ENCODE measurements around the gene CDH12. TPM values are rescaled to one million over a fixed set of nuclear protein-coding genes. Genes with fewer than 3 reads are reported as not detected.

The CDH12 gene
- total RNA-seq, 1 donor from 2014 or later, result not detected

- H3K27ac Mint-ChIP-seq (ENCODE audit: unreplicated experiment), result no peak overlapping the region
- H3K9me3 Mint-ChIP-seq (ENCODE audit: unreplicated experiment), result no peaks in the 10 kb centered on the region
- Histone ChIP-seq H2AFZ (ENCODE audit: low read depth, low read length) (no peak overlapping the region), H3K4me2 (ENCODE audit: low read length) (no peak overlapping the region), H4K20me1 (ENCODE audit: insufficient read depth, low read length) (no peaks in the 10 kb centered on the region), H3K9ac (ENCODE audit: low read length) (no peak overlapping the region), H3K79me2 (ENCODE audit: insufficient read depth, low read length) (no peaks in the 10 kb centered on the region), H3K9me3 (ENCODE audit: insufficient read depth, low read depth, low read length) (no peaks in the 10 kb centered on the region), H3K27ac (ENCODE audit: low read depth, low read length) (no peak overlapping the region), H3K4me3 (ENCODE audit: insufficient read depth, low read depth, low read length) (no peak overlapping the region), H3K4me1 (ENCODE audit: insufficient read depth, low read length) (no peaks in the 10 kb centered on the region), H3K36me3 (ENCODE audit: insufficient read depth, low read length) (no peaks in the 10 kb centered on the region), H3K27me3 (ENCODE audit: insufficient read depth, low read length) (no peaks in the 10 kb centered on the region)
- DNase-seq (ENCODE audit: low read depth) (no peak), FAIRE-seq (no peak)
- H3K4me1 Mint-ChIP-seq (ENCODE audit: low read depth, unreplicated experiment), result no peaks in the 10 kb centered on the region
- H3K4me3 Mint-ChIP-seq (ENCODE audit: unreplicated experiment), result no peak overlapping the region
- peaks cover 3% of the 10 kb centered on the region for H3K27me3 Mint-ChIP-seq (ENCODE audit: low read depth, unreplicated experiment)
- no peaks in the 10 kb centered on the region for H3K36me3 Mint-ChIP-seq (ENCODE audit: low read depth, unreplicated experiment)
- TF ChIP-seq EZH2 (IDR thresholded peaks at IDR 0.05; ENCODE audit: insufficient read depth, low read length), result no peak
- TF ChIP-seq CTCF (IDR thresholded peaks at IDR 0.05; ENCODE audit: insufficient read depth, low read depth, low read length), result no peak
Measured at GRCh38 chr5:21826884-21827283, 1026.3 kb downstream of the CDH12 start.

- H3K9me3 ChIP-seq (ENCODE audit: insufficient read depth, low read depth, low read length), result no peaks in the 10 kb centered on the region
- H3K4me1 ChIP-seq (ENCODE audit: insufficient read depth, low read length), result no peaks in the 10 kb centered on the region
- H3K4me3 ChIP-seq (ENCODE audit: insufficient read depth, low read depth, low read length), result no peak overlapping the region
- no peak overlapping the region for H3K27ac ChIP-seq (ENCODE audit: low read depth, low read length)
- H3K4me2 ChIP-seq (ENCODE audit: low read length), result peak overlapping the region; percentile 1
- H3K4me1 Mint-ChIP-seq (ENCODE audit: low read depth, unreplicated experiment), result no peaks in the 10 kb centered on the region
- no peaks in the 10 kb centered on the region for H3K79me2 ChIP-seq (ENCODE audit: insufficient read depth, low read length)
- no peak overlapping the region for H2AFZ ChIP-seq (ENCODE audit: low read depth, low read length)
- H3K27me3 Mint-ChIP-seq (ENCODE audit: low read depth, unreplicated experiment), result peaks cover 3% of the 10 kb centered on the region
- DNase-seq (ENCODE audit: low read depth), result no peak
- H3K27ac Mint-ChIP-seq (ENCODE audit: unreplicated experiment), result no peak overlapping the region
- TF ChIP-seq EZH2 (IDR thresholded peaks at IDR 0.05; ENCODE audit: insufficient read depth, low read length) (no peak), CTCF (IDR thresholded peaks at IDR 0.05; ENCODE audit: insufficient read depth, low read depth, low read length) (no peak)
- no peak overlapping the region for H3K4me3 Mint-ChIP-seq (ENCODE audit: unreplicated experiment)
- H4K20me1 ChIP-seq (ENCODE audit: insufficient read depth, low read length), result no peaks in the 10 kb centered on the region
- no peaks in the 10 kb centered on the region for H3K9me3 Mint-ChIP-seq (ENCODE audit: unreplicated experiment)
- H3K36me3 ChIP-seq (ENCODE audit: insufficient read depth, low read length), result no peaks in the 10 kb centered on the region
- no peaks in the 10 kb centered on the region for H3K36me3 Mint-ChIP-seq (ENCODE audit: low read depth, unreplicated experiment)
- H3K9ac ChIP-seq (ENCODE audit: low read length), result no peak overlapping the region
- H3K27me3 ChIP-seq (ENCODE audit: insufficient read depth, low read length), result no peaks in the 10 kb centered on the region
- FAIRE-seq, result no peak
Measured at GRCh38 chr5:21823588-21823987, 1029.6 kb downstream of the CDH12 start.

- H3K9me3 Mint-ChIP-seq (ENCODE audit: unreplicated experiment), result no peaks in the 10 kb centered on the region
- peaks cover 3% of the 10 kb centered on the region for H3K27me3 Mint-ChIP-seq (ENCODE audit: low read depth, unreplicated experiment)
- H3K27ac Mint-ChIP-seq (ENCODE audit: unreplicated experiment), result no peak overlapping the region
- Histone ChIP-seq H3K9ac (ENCODE audit: low read length) (no peak overlapping the region), H3K4me1 (ENCODE audit: insufficient read depth, low read length) (no peaks in the 10 kb centered on the region), H3K27me3 (ENCODE audit: insufficient read depth, low read length) (no peaks in the 10 kb centered on the region), H3K4me3 (ENCODE audit: insufficient read depth, low read depth, low read length) (no peak overlapping the region), H3K27ac (ENCODE audit: low read depth, low read length) (no peak overlapping the region), H2AFZ (ENCODE audit: low read depth, low read length) (no peak overlapping the region), H3K36me3 (ENCODE audit: insufficient read depth, low read length) (no peaks in the 10 kb centered on the region), H3K4me2 (ENCODE audit: low read length) (peak overlapping the region; percentile 1), H4K20me1 (ENCODE audit: insufficient read depth, low read length) (no peaks in the 10 kb centered on the region), H3K9me3 (ENCODE audit: insufficient read depth, low read depth, low read length) (no peaks in the 10 kb centered on the region), H3K79me2 (ENCODE audit: insufficient read depth, low read length) (no peaks in the 10 kb centered on the region)
- no peaks in the 10 kb centered on the region for H3K4me1 Mint-ChIP-seq (ENCODE audit: low read depth, unreplicated experiment)
- no peak overlapping the region for H3K4me3 Mint-ChIP-seq (ENCODE audit: unreplicated experiment)
- TF ChIP-seq CTCF (IDR thresholded peaks at IDR 0.05; ENCODE audit: insufficient read depth, low read depth, low read length) (no peak), EZH2 (IDR thresholded peaks at IDR 0.05; ENCODE audit: insufficient read depth, low read length) (no peak)
- H3K36me3 Mint-ChIP-seq (ENCODE audit: low read depth, unreplicated experiment), result no peaks in the 10 kb centered on the region
- FAIRE-seq (no peak), DNase-seq (ENCODE audit: low read depth) (no peak)
Measured at GRCh38 chr5:21823076-21823574, 1030.0 kb downstream of the CDH12 start.
